Keratinocyte (primary cell): ENCODE measurements around the gene EYA3. TPM values are rescaled to one million over a fixed set of nuclear protein-coding genes. Genes with fewer than 3 reads are reported as not detected.

Source experiments
- DNase-seq: peaks from one replicate; pipeline ENCODE4 v3.0.0-alpha.2; 2011; ENCODE audit warnings: low read depth, missing footprints, low spot score
- FAIRE-seq: peaks from 2 replicates; lab custom pipeline; 2011; peaks lifted over from hg19 to GRCh38; lab: Jason Lieb, UNC
- H2AFZ ChIP-seq: 2 replicates; pipeline ENCODE4 v1.6.0; 2012; ENCODE audit warnings: low read length, control low read depth, inconsistent platforms; ENCODE audit not compliant: control insufficient read depth
- H3K27ac ChIP-seq: 2 replicates; pipeline ENCODE4 v1.5.1; 2011; ENCODE audit warnings: low read length; ENCODE audit not compliant: control insufficient read depth, insufficient read depth
- H3K27me3 ChIP-seq: 3 replicates; pipeline ENCODE4 v1.6.0; 2011; ENCODE audit warnings: low read length; ENCODE audit not compliant: control insufficient read depth, insufficient read depth; ENCODE audit errors: extremely low read depth
- H3K36me3 ChIP-seq, 2 experiments: 2 replicates in 1 of 2; 3 replicates in 1 of 2; pipeline ENCODE4 v1.5.1; 2011; ENCODE audit warnings: low read length in 2 of 2, mild to moderate bottlenecking in 1 of 2; ENCODE audit not compliant: control insufficient read depth in 2 of 2, insufficient read depth in 2 of 2; ENCODE audit errors: extremely low read depth in 1 of 2
- H3K4me1 ChIP-seq: 3 replicates; pipeline ENCODE4 v1.5.1; 2011; ENCODE audit warnings: low read length; ENCODE audit not compliant: control insufficient read depth, insufficient read depth; ENCODE audit errors: extremely low read depth
- H3K4me2 ChIP-seq: 3 replicates; pipeline ENCODE4 v1.6.0; 2011; ENCODE audit warnings: low read depth, low read length; ENCODE audit not compliant: control insufficient read depth, insufficient read depth; ENCODE audit errors: extremely low read depth
- H3K4me3 ChIP-seq, 3 experiments: fragments of 200-600 bp in 1 of 3; sonication (generic) in 1 of 3; 2 replicates in 2 of 3; 3 replicates in 1 of 3; pipeline ENCODE4 v1.5.1; 2011 to 2016; ENCODE audit warnings: low read length in 3 of 3, mild to moderate bottlenecking in 3 of 3, control low read depth in 2 of 3, inconsistent platforms in 1 of 3, low read depth in 1 of 3, mixed read lengths in 1 of 3, mixed run types in 1 of 3, moderate library complexity in 1 of 3; ENCODE audit not compliant: control insufficient read depth in 2 of 3, insufficient read depth in 2 of 3; ENCODE audit errors: extremely low read depth in 1 of 3
- H3K79me2 ChIP-seq: 2 replicates; pipeline ENCODE4 v1.6.0; 2012; ENCODE audit warnings: low read length; ENCODE audit not compliant: control insufficient read depth, insufficient read depth
- H3K9ac ChIP-seq: 3 replicates; pipeline ENCODE4 v1.6.0; 2011; ENCODE audit warnings: low read length; ENCODE audit not compliant: control insufficient read depth, insufficient read depth; ENCODE audit errors: extremely low read depth
- H3K9me1 ChIP-seq: 3 replicates; pipeline ENCODE4 v1.6.0; 2011; ENCODE audit warnings: low read length; ENCODE audit not compliant: control insufficient read depth, insufficient read depth; ENCODE audit errors: extremely low read depth
- H3K9me3 ChIP-seq: 2 replicates; pipeline ENCODE4 v1.5.1; 2012; ENCODE audit warnings: low read depth, low read length; ENCODE audit not compliant: control insufficient read depth
- H4K20me1 ChIP-seq: 3 replicates; pipeline ENCODE4 v1.6.0; 2011; ENCODE audit warnings: low read length; ENCODE audit not compliant: control insufficient read depth, insufficient read depth; ENCODE audit errors: extremely low read depth
- CTCF ChIP-seq, 3 experiments: IDR thresholded peaks in 1 of 3; conservative IDR thresholded peaks in 1 of 3; optimal IDR thresholded peaks in 1 of 3; 2 replicates in 2 of 3; 3 replicates in 1 of 3; pipeline versions ENCODE3 to v1.5.1; 2011; ENCODE audit warnings: low read length in 3 of 3, mild to moderate bottlenecking in 3 of 3, moderate library complexity in 2 of 3, control low read depth in 1 of 3, inconsistent platforms in 1 of 3; ENCODE audit not compliant: insufficient read depth in 2 of 3; ENCODE audit errors: extremely low read depth in 1 of 3
- EZH2 ChIP-seq: IDR thresholded peaks from one replicate; pipeline ENCODE4 v1.6.1; 2012; ENCODE audit warnings: inconsistent platforms, mild to moderate bottlenecking, low read length, moderate library complexity
- dilution Hi-C: fragments of 300-500 bp; cut with MboI; formaldehyde crosslinking; loops from one replicate; pipeline ENCODE4 v1.7.0; 2020; ENCODE audit warnings: low sequenced_read_pairs; ENCODE audit not compliant: extremely low pct_ligation_motif_present
- polyA minus RNA-seq, 3 experiments: library from RNA; depleted of rRNA, polyadenylated mRNA; stranded (reverse); fragments of >200 nt; gene quantifications; 1 replicate in 1 of 3; 2 replicates in 1 of 3; 3 replicates in 1 of 3; pipeline ENCODE4 v1.2.3, GENCODE V29; 2011
- polyA plus RNA-seq, 5 experiments: library from polyadenylated mRNA; depleted of rRNA in 3 of 5; stranded (reverse) in 3 of 5; stranded (forward) in 1 of 5; unstranded in 1 of 5; fragments of >200 nt; gene quantifications; 1 replicate in 1 of 5; 2 replicates in 3 of 5; 3 replicates in 1 of 5; pipeline versions ENCODE4 v1.2.1 to v1.2.3, GENCODE V29; 2011 to 2012; ENCODE audit warnings: missing spikeins in 2 of 5, low read depth in 1 of 5, low replicate concordance in 1 of 5

Gene EYA3
- polyA plus RNA-seq (15.5 to 17.7 TPM (median 17.6 TPM) in 3 replicates), polyA minus RNA-seq (21.7 to 60.5 TPM (median 39.6 TPM) in 3 replicates)
- 4.9 TPM for polyA plus RNA-seq (2011; ENCODE audit: low read depth)
- 7.5 and 13.3 TPM in 2 replicates for polyA plus RNA-seq (2011; cell fraction: cytosol; rRNA removed)
- 20.1 and 21.5 TPM in 2 replicates for polyA plus RNA-seq (2011; cell fraction: nucleus; rRNA removed)
- 8.4 and 11.3 TPM in 2 replicates for polyA plus RNA-seq (2012; ENCODE audit: low replicate concordance)
- polyA minus RNA-seq (2011; cell fraction: cytosol; rRNA and poly(A)+ RNA removed) = 22.8 TPM
- 22.2 and 24.5 TPM in 2 replicates for polyA minus RNA-seq (2011; cell fraction: nucleus; rRNA and poly(A)+ RNA removed)

GRCh38 chr1:28088168-28088961 lies at the start of gene EYA3:
Gene EYA3, minus strand, starts transcription at chr1:28088610. Its CDS starts 30,584 bp downstream, at chr1:28058026.
- Histone ChIP-seq H3K4me2 (peak within 1 kb of the TSS; percentile 84), H3K36me3 (no peaks in the 10 kb centered on the region), H3K79me2 (peaks cover 49% of the 10 kb centered on the region), H3K9me3 (no peaks in the 10 kb centered on the region), H2AFZ (peak within 1 kb of the TSS; percentile 96), H3K4me1 (peaks cover 25% of the 10 kb centered on the region), H3K9me1 (no peaks in the 10 kb centered on the region), H3K27me3 (no peaks in the 10 kb centered on the region), H3K4me3 (peak within 1 kb of the TSS; percentile 81 to 100 (median 88)), H3K27ac (peak within 1 kb of the TSS; percentile 94), H4K20me1 (no peaks in the 10 kb centered on the region), H3K9ac (peak within 1 kb of the TSS; percentile 98)
- dilution Hi-C loops = no loop called here
- TF ChIP-seq CTCF (optimal IDR thresholded peaks at IDR 0.05 in 1 of 3, IDR thresholded peaks at IDR 0.05 in 1 of 3, conservative IDR thresholded peaks at IDR 0.05 in 1 of 3; ENCODE audit: extremely low read depth in 1 of 3, insufficient read depth in 2 of 3, low read length in 3 of 3) (no peak), EZH2 (no peak)
- FAIRE-seq (peak; percentile 90), DNase-seq (peak; percentile 89)

GRCh38 chr1:28136922-28137613 lies 48.7 kb upstream of the EYA3 start:
- TF ChIP-seq CTCF (optimal IDR thresholded peaks at IDR 0.05 in 1 of 3, IDR thresholded peaks at IDR 0.05 in 1 of 3, conservative IDR thresholded peaks at IDR 0.05 in 1 of 3; ENCODE audit: extremely low read depth in 1 of 3, insufficient read depth in 2 of 3, low read length in 3 of 3) (no peak), EZH2 (no peak)
- Histone ChIP-seq H3K4me2 (no peak overlapping the region), H3K27ac (no peak overlapping the region), H3K27me3 (no peaks in the 10 kb centered on the region), H3K4me1 (peaks cover 23% of the 10 kb centered on the region), H3K9ac (no peak overlapping the region), H3K36me3 (no peaks in the 10 kb centered on the region), H3K79me2 (no peaks in the 10 kb centered on the region), H4K20me1 (no peaks in the 10 kb centered on the region), H3K9me1 (no peaks in the 10 kb centered on the region), H3K4me3 (no peak overlapping the region), H2AFZ (no peak overlapping the region), H3K9me3 (no peaks in the 10 kb centered on the region)
- DNase-seq = peak; percentile 11
- FAIRE-seq = peak; percentile 49
- dilution Hi-C loops = no loop called here
